ENCODE results near the gene CXCR6.

The CXCR6 gene

DNA sequence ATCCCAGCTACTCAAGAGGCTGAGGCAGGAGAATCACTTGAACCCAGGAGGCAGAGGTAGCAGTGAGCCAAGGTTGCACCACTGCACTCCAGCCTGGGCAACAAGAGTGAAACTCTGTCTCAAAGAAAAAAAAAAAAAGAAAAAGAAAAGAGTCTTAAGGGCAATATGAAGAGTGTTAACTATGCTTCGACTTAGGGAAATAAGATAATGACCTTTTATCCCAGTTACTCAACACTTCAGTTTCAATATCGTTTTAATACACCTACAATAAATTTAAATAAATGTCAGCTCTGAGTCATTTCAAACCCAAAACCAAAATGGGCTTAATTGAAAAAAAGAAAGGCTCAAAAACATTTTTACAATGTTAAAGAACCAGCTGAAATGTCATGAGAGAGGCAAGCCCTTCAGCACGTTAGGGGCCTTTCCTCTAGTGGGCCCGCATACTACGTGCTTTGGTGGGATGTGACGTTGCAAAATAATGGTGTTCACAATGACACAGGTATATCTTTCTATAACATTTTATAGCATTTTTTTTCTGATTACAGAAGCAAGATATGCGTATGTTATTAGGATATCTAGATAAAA is 37.1 kb downstream of the CXCR6 start:
- no peak for DNase-seq (ENCODE audit: low read depth)
- H3K4me3 ChIP-seq (ENCODE audit: low read depth, low read length): no peak overlapping the region
- TF ChIP-seq, protein P1, sequence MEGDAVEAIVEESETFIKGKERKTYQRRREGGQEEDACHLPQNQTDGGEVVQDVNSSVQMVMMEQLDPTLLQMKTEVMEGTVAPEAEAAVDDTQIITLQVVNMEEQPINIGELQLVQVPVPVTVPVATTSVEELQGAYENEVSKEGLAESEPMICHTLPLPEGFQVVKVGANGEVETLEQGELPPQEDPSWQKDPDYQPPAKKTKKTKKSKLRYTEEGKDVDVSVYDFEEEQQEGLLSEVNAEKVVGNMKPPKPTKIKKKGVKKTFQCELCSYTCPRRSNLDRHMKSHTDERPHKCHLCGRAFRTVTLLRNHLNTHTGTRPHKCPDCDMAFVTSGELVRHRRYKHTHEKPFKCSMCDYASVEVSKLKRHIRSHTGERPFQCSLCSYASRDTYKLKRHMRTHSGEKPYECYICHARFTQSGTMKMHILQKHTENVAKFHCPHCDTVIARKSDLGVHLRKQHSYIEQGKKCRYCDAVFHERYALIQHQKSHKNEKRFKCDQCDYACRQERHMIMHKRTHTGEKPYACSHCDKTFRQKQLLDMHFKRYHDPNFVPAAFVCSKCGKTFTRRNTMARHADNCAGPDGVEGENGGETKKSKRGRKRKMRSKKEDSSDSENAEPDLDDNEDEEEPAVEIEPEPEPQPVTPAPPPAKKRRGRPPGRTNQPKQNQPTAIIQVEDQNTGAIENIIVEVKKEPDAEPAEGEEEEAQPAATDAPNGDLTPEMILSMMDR (IDR thresholded peaks at IDR 0.05; ENCODE audit: control insufficient read depth, extremely low read depth, insufficient read depth): no peak

DNA sequence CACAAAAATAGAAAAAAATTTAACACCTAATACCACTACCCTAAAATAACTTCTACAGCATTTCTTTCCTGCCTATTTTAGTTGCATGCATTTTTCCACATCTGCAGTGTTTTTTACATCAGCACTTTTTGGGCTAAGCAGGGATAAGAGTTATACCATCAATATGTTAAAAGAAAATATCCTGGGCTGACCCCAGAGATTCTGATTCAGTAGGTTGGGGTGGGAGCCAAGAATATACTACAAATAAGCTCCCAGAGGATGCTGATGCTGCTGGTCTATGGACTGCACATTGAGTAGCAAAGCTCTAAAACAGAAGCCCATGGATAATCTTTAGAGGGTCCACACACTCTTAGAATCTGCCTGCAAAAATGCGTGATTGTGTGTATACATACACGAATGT is 37.6 kb downstream of the CXCR6 start:
- TF ChIP-seq, protein P1 (IDR thresholded peaks at IDR 0.05; ENCODE audit: control insufficient read depth, extremely low read depth, insufficient read depth): no peak
- no peak for DNase-seq (ENCODE audit: low read depth)
- H3K4me3 ChIP-seq (ENCODE audit: low read depth, low read length): no peak overlapping the region

DNA sequence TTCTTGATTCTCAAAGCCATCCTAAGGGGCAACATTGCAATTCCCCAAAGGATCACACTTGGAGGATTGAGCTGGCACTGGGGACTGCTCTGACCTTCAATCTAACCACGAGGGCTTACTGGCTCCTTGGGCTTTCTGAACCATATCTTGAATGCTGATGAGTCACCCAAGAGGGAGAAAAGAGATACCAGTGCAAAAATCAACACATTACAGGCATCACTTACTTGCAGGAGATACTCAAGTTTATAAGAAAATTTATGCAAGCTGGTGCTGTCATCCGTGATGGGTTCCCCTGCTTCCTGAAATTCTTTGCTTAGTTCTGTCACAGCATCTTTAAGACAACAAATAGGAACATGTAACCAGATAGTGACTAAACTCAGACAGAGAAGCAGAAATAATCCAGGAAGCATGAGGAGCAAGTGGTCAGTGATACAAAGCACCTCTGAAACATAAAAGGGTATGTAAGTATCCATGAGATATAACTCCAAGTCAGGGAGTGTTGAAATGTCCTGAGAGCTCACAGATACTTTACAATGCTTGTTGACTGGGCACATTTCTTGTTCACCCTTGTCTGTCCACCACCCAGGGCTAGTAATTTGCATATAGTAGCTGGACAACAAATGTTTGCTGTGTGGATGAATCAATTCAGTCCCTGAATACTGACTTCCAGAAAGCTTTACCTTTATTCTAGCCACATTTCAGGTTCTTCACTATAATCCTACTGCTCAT is 38.2 kb downstream of the CXCR6 start:
- no peak for DNase-seq (ENCODE audit: low read depth)
- H3K4me3 ChIP-seq (ENCODE audit: low read depth, low read length): no peak overlapping the region
- TF ChIP-seq, protein P1 (IDR thresholded peaks at IDR 0.05; ENCODE audit: control insufficient read depth, extremely low read depth, insufficient read depth): no peak

DNA sequence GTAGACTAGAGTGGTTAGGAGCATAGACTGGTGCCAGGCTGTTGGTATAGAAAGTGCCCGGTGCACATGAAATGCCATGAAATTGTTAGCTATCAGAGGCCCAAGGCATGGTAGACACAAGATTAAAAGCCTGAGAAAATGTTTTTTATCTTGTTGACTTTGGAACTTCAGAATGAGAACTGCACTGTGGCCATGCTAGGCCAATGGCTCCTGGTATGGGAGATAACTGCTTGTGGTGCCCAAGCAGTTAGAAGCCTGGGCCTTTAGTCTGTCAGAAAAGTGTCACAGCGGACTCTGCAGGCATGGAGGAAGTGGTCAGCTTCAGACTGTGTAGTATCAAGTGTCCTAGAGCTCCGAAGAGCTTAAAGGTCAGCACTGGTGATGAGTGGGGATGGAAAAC is 40.5 kb downstream of the CXCR6 start:
- TF ChIP-seq, protein P1 (IDR thresholded peaks at IDR 0.05; ENCODE audit: control insufficient read depth, extremely low read depth, insufficient read depth): no peak
- no peak for DNase-seq (ENCODE audit: low read depth)
- no peak overlapping the region for H3K4me3 ChIP-seq (ENCODE audit: low read depth, low read length)

DNA sequence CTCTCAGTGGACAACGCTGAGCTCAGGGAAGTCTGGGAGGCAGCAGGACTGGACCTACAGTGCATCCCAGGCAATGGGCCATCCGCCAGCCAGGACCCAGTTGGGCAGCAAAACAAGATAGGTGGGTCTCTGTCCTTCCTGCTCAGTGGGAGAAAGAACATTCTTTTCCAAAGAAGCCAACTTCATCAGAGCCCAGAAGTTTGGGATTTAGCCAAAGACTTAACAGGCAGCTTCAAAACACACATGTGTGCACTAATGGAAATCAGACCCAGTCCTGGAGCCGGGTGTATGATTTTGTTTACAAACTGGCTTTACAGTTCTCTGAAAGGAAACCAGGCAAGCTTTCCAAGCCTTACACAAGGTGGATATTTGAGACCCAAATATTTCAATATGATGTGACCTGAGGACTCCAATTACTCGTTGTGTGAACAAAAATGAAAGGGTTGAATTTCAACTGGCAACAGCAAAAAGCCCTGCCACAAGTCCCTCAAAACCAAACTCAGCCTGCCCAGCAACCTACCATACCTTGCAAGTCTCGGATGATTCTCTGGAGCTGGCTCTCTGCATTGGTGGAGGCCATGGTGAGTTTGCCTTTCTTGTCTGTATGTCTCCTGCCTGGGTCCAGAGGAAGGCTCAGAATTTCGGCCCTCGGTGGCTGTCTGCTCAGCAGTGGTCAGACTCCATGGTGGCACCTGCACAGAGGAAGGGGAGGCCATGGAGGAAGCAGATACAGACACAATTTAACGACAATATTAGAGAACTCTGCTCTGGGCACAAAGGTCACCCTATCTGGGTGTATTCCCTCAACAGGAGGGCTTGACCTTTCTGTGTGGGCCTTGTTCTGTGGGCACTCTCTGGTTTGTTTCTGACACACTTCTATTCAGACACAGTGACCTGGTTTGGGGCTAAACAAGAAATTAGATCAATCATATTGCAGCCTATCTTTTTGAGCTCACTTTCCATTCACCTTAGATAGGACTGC is 41.4 kb downstream of the CXCR6 start:
- TF ChIP-seq, protein P1 (IDR thresholded peaks at IDR 0.05; ENCODE audit: control insufficient read depth, extremely low read depth, insufficient read depth): no peak
- H3K4me3 ChIP-seq (ENCODE audit: low read depth, low read length): no peak overlapping the region
- DNase-seq (ENCODE audit: low read depth): peak; percentile 97

DNA sequence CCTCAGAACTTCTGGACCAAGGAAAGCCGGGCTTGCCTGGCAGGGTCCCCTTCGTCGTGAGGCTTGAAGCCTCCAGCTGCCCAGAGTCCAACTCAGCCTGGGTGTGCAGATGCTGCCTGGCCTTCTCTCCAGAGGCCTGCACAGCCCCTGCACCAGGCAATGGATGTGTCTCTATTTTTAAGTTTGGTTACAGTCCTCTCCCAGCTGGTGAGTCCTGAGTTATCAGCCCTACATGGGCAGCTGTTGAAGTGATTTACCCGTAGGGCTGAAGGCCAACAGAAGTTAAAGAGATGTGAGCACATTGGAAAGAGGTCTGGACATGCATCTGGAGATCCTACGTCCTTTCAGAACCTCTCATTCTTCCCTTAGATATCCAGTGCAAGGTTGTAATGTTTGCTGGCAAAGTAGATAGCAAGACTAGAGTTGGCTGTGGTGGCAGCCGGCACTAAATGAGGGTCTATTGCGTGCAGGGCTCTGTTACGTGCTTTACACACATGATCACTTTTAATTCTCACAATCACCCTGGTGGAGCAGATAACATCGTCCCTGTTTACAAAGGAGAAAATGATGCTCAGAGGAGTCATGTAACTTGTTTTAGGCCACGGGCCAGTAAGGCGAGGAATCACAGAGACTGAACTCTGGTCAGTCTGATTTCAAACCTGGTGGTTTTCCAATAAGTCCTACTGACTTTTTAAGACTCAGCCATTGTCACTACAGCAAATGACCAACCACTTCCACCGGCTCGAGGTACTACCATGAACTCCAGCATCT is 42.5 kb downstream of the CXCR6 start:
- TF ChIP-seq, protein P1 (IDR thresholded peaks at IDR 0.05; ENCODE audit: control insufficient read depth, extremely low read depth, insufficient read depth): no peak
- no peak overlapping the region for H3K4me3 ChIP-seq (ENCODE audit: low read depth, low read length)
- no peak for DNase-seq (ENCODE audit: low read depth)

Data from LNCaP clone FGC (cell line).